ENCODE results near the gene RAI1. TPM values are rescaled to one million over a fixed set of nuclear protein-coding genes. Genes with fewer than 3 reads are reported as not detected.

RAI1 gene
- total RNA-seq, 3 donors from 2014 or later, result 19.9 to 22.4 (median 20.1) TPM

GRCh38 chr17:17752089-17752820 is 71.0 kb downstream of the RAI1 start:
- ATAC-seq (peak; percentile 94 to 96), DNase-seq (peak; percentile 96)
- Mint-ChIP-seq H3K36me3 (ENCODE audit: insufficient read depth) (no peaks in the 10 kb centered on the region), H3K4me3 (peak overlapping the region; percentile 88), H3K4me1 (ENCODE audit: low read depth) (peaks cover 63% of the 10 kb centered on the region), H3K27me3 (ENCODE audit: low read depth) (no peaks in the 10 kb centered on the region), H3K9me3 (no peaks in the 10 kb centered on the region)

GRCh38 chr17:17752821-17753321 is 71.6 kb downstream of the RAI1 start:
- ATAC-seq, result no peak
- no peak for DNase-seq
- no peaks in the 10 kb centered on the region for H3K9me3 Mint-ChIP-seq
- no peaks in the 10 kb centered on the region for H3K27me3 Mint-ChIP-seq (ENCODE audit: low read depth)
- peak overlapping the region; percentile 88 for H3K4me3 Mint-ChIP-seq
- no peaks in the 10 kb centered on the region for H3K36me3 Mint-ChIP-seq (ENCODE audit: insufficient read depth)
- peaks cover 69% of the 10 kb centered on the region for H3K4me1 Mint-ChIP-seq (ENCODE audit: low read depth)

GRCh38 chr17:17754719-17755686 is 73.7 kb downstream of the RAI1 start:
- DNase-seq, result no peak
- Mint-ChIP-seq H3K4me1 (ENCODE audit: low read depth) (peaks cover 61% of the 10 kb centered on the region), H3K9me3 (no peaks in the 10 kb centered on the region), H3K4me3 (no peak overlapping the region), H3K36me3 (ENCODE audit: insufficient read depth) (no peaks in the 10 kb centered on the region), H3K27me3 (ENCODE audit: low read depth) (no peaks in the 10 kb centered on the region)
- ATAC-seq, result no peak

- H3K4me3 Mint-ChIP-seq, result no peak overlapping the region
These were observed 74.5 kb downstream of the RAI1 start for GRCh38 chr17:17755715-17756114.

GRCh38 chr17:17757391-17757791 is 76.1 kb downstream of the RAI1 start:
- H3K9me3 Mint-ChIP-seq, result no peaks in the 10 kb centered on the region
- H3K36me3 Mint-ChIP-seq (ENCODE audit: insufficient read depth), result no peaks in the 10 kb centered on the region
- peak; percentile 39 to 41 for ATAC-seq
- H3K4me1 Mint-ChIP-seq (ENCODE audit: low read depth), result peaks cover 43% of the 10 kb centered on the region
- H3K4me3 Mint-ChIP-seq, result peak overlapping the region; percentile 43
- no peaks in the 10 kb centered on the region for H3K27me3 Mint-ChIP-seq (ENCODE audit: low read depth)
- no peak for DNase-seq

More at GRCh38 chr17:17755715-17756114, 74.5 kb downstream of the RAI1 start:
- H3K27me3 Mint-ChIP-seq (ENCODE audit: low read depth), result no peaks in the 10 kb centered on the region
- no peaks in the 10 kb centered on the region for H3K36me3 Mint-ChIP-seq (ENCODE audit: insufficient read depth)
- H3K9me3 Mint-ChIP-seq, result no peaks in the 10 kb centered on the region
- DNase-seq (no peak), ATAC-seq (no peak)
- peaks cover 56% of the 10 kb centered on the region for H3K4me1 Mint-ChIP-seq (ENCODE audit: low read depth)

- H3K4me1 Mint-ChIP-seq (ENCODE audit: low read depth), result peaks cover 35% of the 10 kb centered on the region
- H3K27me3 Mint-ChIP-seq (ENCODE audit: low read depth), result no peaks in the 10 kb centered on the region
- no peaks in the 10 kb centered on the region for H3K9me3 Mint-ChIP-seq
- no peaks in the 10 kb centered on the region for H3K36me3 Mint-ChIP-seq (ENCODE audit: insufficient read depth)
- ATAC-seq (no peak), DNase-seq (no peak)
- H3K4me3 Mint-ChIP-seq, result peak overlapping the region; percentile 43
These were observed 76.9 kb downstream of the RAI1 start for GRCh38 chr17:17757956-17758845.

GRCh38 chr17:17758941-17759563 is 77.8 kb downstream of the RAI1 start:
- H3K27me3 Mint-ChIP-seq (ENCODE audit: low read depth), result no peaks in the 10 kb centered on the region
- ATAC-seq (no peak), DNase-seq (no peak)
- no peaks in the 10 kb centered on the region for H3K9me3 Mint-ChIP-seq
- H3K4me1 Mint-ChIP-seq (ENCODE audit: low read depth), result peaks cover 35% of the 10 kb centered on the region
- H3K4me3 Mint-ChIP-seq, result no peak overlapping the region
- H3K36me3 Mint-ChIP-seq (ENCODE audit: insufficient read depth), result no peaks in the 10 kb centered on the region

GRCh38 chr17:17760350-17760749 is 79.1 kb downstream of the RAI1 start:
- ATAC-seq, result no peak
- H3K4me1 Mint-ChIP-seq (ENCODE audit: low read depth), result peaks cover 37% of the 10 kb centered on the region
- no peak for DNase-seq
- no peaks in the 10 kb centered on the region for H3K9me3 Mint-ChIP-seq
- no peaks in the 10 kb centered on the region for H3K36me3 Mint-ChIP-seq (ENCODE audit: insufficient read depth)
- no peaks in the 10 kb centered on the region for H3K27me3 Mint-ChIP-seq (ENCODE audit: low read depth)
- H3K4me3 Mint-ChIP-seq, result no peak overlapping the region

GRCh38 chr17:17760872-17761550 is 79.8 kb downstream of the RAI1 start:
- no peaks in the 10 kb centered on the region for H3K9me3 Mint-ChIP-seq
- DNase-seq, result no peak
- no peaks in the 10 kb centered on the region for H3K27me3 Mint-ChIP-seq (ENCODE audit: low read depth)
- ATAC-seq, result no peak
- H3K36me3 Mint-ChIP-seq (ENCODE audit: insufficient read depth), result no peaks in the 10 kb centered on the region
- peaks cover 34% of the 10 kb centered on the region for H3K4me1 Mint-ChIP-seq (ENCODE audit: low read depth)
- no peak overlapping the region for H3K4me3 Mint-ChIP-seq

GRCh38 chr17:17761894-17762743 is 80.9 kb downstream of the RAI1 start:
- Mint-ChIP-seq H3K4me1 (ENCODE audit: low read depth) (peaks cover 33% of the 10 kb centered on the region), H3K4me3 (no peak overlapping the region), H3K27me3 (ENCODE audit: low read depth) (no peaks in the 10 kb centered on the region), H3K9me3 (no peaks in the 10 kb centered on the region), H3K36me3 (ENCODE audit: insufficient read depth) (no peaks in the 10 kb centered on the region)
- ATAC-seq (no peak), DNase-seq (no peak)

- H3K4me3 Mint-ChIP-seq, result no peak overlapping the region
- no peaks in the 10 kb centered on the region for H3K27me3 Mint-ChIP-seq (ENCODE audit: low read depth)
- H3K36me3 Mint-ChIP-seq (ENCODE audit: insufficient read depth), result no peaks in the 10 kb centered on the region
- H3K9me3 Mint-ChIP-seq, result no peaks in the 10 kb centered on the region
- DNase-seq (no peak), ATAC-seq (no peak)
- peaks cover 28% of the 10 kb centered on the region for H3K4me1 Mint-ChIP-seq (ENCODE audit: low read depth)
These were observed 81.5 kb downstream of the RAI1 start for GRCh38 chr17:17762744-17763105.

- no peak for DNase-seq
- H3K9me3 Mint-ChIP-seq, result no peaks in the 10 kb centered on the region
- H3K4me1 Mint-ChIP-seq (ENCODE audit: low read depth), result peaks cover 24% of the 10 kb centered on the region
- H3K27me3 Mint-ChIP-seq (ENCODE audit: low read depth), result no peaks in the 10 kb centered on the region
- no peak overlapping the region for H3K4me3 Mint-ChIP-seq
- no peak for ATAC-seq
- no peaks in the 10 kb centered on the region for H3K36me3 Mint-ChIP-seq (ENCODE audit: insufficient read depth)
These were observed 81.9 kb downstream of the RAI1 start for GRCh38 chr17:17763136-17763535.
